K562 (cell line): ENCODE results near the gene PLXNB3. TPM values are rescaled to one million over a fixed set of nuclear protein-coding genes. Genes with fewer than 3 reads are reported as not detected.
A peak's percentile ranks its signal among the peaks of the same experiment; 100 is the strongest.

Experiments used
- ATAC-seq: fragments of 200-7000 bp; cut with Tn5 transposase; 3 replicates; pipeline ENCODE4 v1.9.1; 2020; ENCODE audit warnings: moderate library complexity
- BruUV-seq: library from RNA; stranded (reverse); fragments of 400-500 nt; replicated peaks from 2 replicates; lab custom pipeline; 2021; lab: Mats Ljungman, UMichigan
- CTCF ChIA-PET: fragments of 300-600 bp; formaldehyde crosslinking; extraction: SDS; loops from one replicate; lab custom pipeline; 2021; ENCODE audit warnings: low intra/inter-chr PET ratio; lab: Yijun Ruan, JAX
- POLR2A ChIA-PET: fragments of 300-600, 350-650 bp; sonication (Branson Sonifier 250); formaldehyde crosslinking; extraction: SDS; loops from one replicate; lab custom pipeline; 2021; ENCODE audit warnings: antibody characterized with exemption, inconsistent platforms; lab: Yijun Ruan, JAX
- DNase-seq, 4 experiments: peaks; one replicate each; pipeline versions ENCODE4 v3.0.0 to v3.0.0-alpha.2; 2011 to 2018; ENCODE audit warnings: low spot score in 3 of 4, mixed read lengths in 3 of 4; ENCODE audit errors: extremely low read depth in 1 of 4
- FAIRE-seq: peaks from 2 replicates; lab custom pipeline; 2011; peaks lifted over from hg19 to GRCh38; lab: Jason Lieb, UNC
- H2AFZ ChIP-seq: 2 replicates; pipeline ENCODE4 v1.6.0; 2011; ENCODE audit warnings: low read depth, low read length, control low read depth, inconsistent platforms
- H3K27ac ChIP-seq: fragments of 200-600 bp; 3 replicates; pipeline ENCODE4 v1.8.0; 2011; ENCODE audit warnings: low read depth, mild to moderate bottlenecking, control low read depth, inconsistent platforms, low read length, moderate library complexity, mixed read lengths; ENCODE audit errors: extremely low read depth
- H3K27me3 ChIP-seq, 2 experiments: fragments of 300-600 bp in 1 of 2; 2 replicates in 1 of 2; 3 replicates in 1 of 2; pipeline versions ENCODE4 v1.6.0 to v1.8.0; 2011; ENCODE audit warnings: inconsistent platforms in 2 of 2, low read length in 2 of 2, mild to moderate bottlenecking in 1 of 2, mixed read lengths in 1 of 2, moderate library complexity in 1 of 2; ENCODE audit not compliant: control insufficient read depth in 2 of 2, insufficient read depth in 2 of 2
- H3K36me3 ChIP-seq: fragments of 300-600 bp; 3 replicates; pipeline ENCODE4 v1.8.0; 2011; ENCODE audit warnings: mild to moderate bottlenecking, low read length, inconsistent platforms; ENCODE audit not compliant: control insufficient read depth, insufficient read depth
- H3K4me1 ChIP-seq, 2 experiments: fragments of 200-600 bp in 1 of 2; replicated peaks in 1 of 2; 2 replicates in 1 of 2; 3 replicates in 1 of 2; pipeline versions ENCODE4 v1.5.1 to v1.8.0; 2011; ENCODE audit warnings: inconsistent platforms in 2 of 2, low read length in 2 of 2, mild to moderate bottlenecking in 1 of 2, mixed read lengths in 1 of 2, moderate library complexity in 1 of 2; ENCODE audit not compliant: control insufficient read depth in 2 of 2, insufficient read depth in 2 of 2
- H3K4me2 ChIP-seq: 2 replicates; pipeline ENCODE4 v1.6.1; 2011; ENCODE audit warnings: low read length, control low read depth, inconsistent platforms, mixed read lengths; ENCODE audit not compliant: insufficient read depth
- H3K4me3 ChIP-seq: fragments of 200-600 bp; sonication (generic), shearing (Covaris generic); 2 replicates; pipeline ENCODE4 v1.5.1; 2016; ENCODE audit warnings: control low read depth, inconsistent platforms
- H3K79me2 ChIP-seq: fragments of 200-600 bp; 3 replicates; pipeline ENCODE4 v1.8.0; 2011; ENCODE audit warnings: low read length, inconsistent platforms; ENCODE audit not compliant: control insufficient read depth, insufficient read depth
- H3K9ac ChIP-seq, 2 experiments: 2 replicates each; pipeline versions ENCODE4 v1.6.0 to v1.6.1; 2011; ENCODE audit warnings: low read depth in 2 of 2, low read length in 2 of 2, control low read depth in 1 of 2, inconsistent platforms in 1 of 2, mild to moderate bottlenecking in 1 of 2, mixed read lengths in 1 of 2; ENCODE audit not compliant: insufficient read depth in 1 of 2
- H3K9me1 ChIP-seq: one replicate; pipeline ENCODE4 v1.6.0; 2011; ENCODE audit warnings: inconsistent platforms, mild to moderate bottlenecking, low read length, moderate library complexity; ENCODE audit not compliant: control insufficient read depth, insufficient read depth
- H3K9me3 ChIP-seq: replicated peaks from 2 replicates; pipeline ENCODE4 v1.5.1; 2011; ENCODE audit warnings: low read depth, low read length, inconsistent platforms; ENCODE audit not compliant: control insufficient read depth, insufficient read depth
- H4K20me1 ChIP-seq: replicated peaks from 2 replicates; pipeline ENCODE4 v1.6.1; 2011; ENCODE audit warnings: low read length, inconsistent platforms, mixed read lengths; ENCODE audit not compliant: control insufficient read depth, insufficient read depth
- BRD4 ChIP-seq: fragments of 200-600 bp; sonication (generic); IDR thresholded peaks from 2 replicates; pipeline ENCODE4 v1.6.1; 2017; ENCODE audit warnings: inconsistent platforms
- CAMTA2 ChIP-seq: fragments of 250-450 bp; sonication (Bioruptor Pico); conservative IDR thresholded peaks from 2 replicates; pipeline ENCODE4 v1.5.1; 2022
- CEBPG ChIP-seq, 3 experiments: fragments of 200-800 bp in 1 of 3; sonication (Bioruptor generic) in 1 of 3; sonication (generic) in 1 of 3; formaldehyde crosslinking in 1 of 3; IDR thresholded peaks in 2 of 3; conservative IDR thresholded peaks in 1 of 3; 2 replicates each; pipeline versions ENCODE4 v1.6.1 to v1.8.0; 2016 to 2022; ENCODE audit warnings: missing compliant biosample characterization in 2 of 3, missing genetic modification characterization in 2 of 3, mild to moderate bottlenecking in 1 of 3, missing genetic modification reagents in 1 of 3
- EP300 ChIP-seq: IDR thresholded peaks from 2 replicates; pipeline ENCODE4 v1.6.1; 2012; ENCODE audit warnings: low read length, improper control_type of control experiment
- EWSR1 ChIP-seq: fragments of 450-650 bp; IDR thresholded peaks from 2 replicates; pipeline ENCODE4 v1.6.1; 2018; ENCODE audit warnings: borderline replicate concordance, mild to moderate bottlenecking, low read depth, moderate library complexity; ENCODE audit not compliant: partially characterized antibody
- HOMEZ ChIP-seq: fragments of 250-450 bp; sonication (Bioruptor Pico); IDR thresholded peaks from 2 replicates; pipeline ENCODE4 v1.4.0; 2020; ENCODE audit warnings: mild to moderate bottlenecking, moderate library complexity
- MEIS2 ChIP-seq: fragments of 450-650 bp; IDR thresholded peaks from 2 replicates; pipeline ENCODE4 v1.6.1; 2014; ENCODE audit warnings: mild to moderate bottlenecking; ENCODE audit not compliant: partially characterized antibody
- NELFE ChIP-seq: IDR thresholded peaks from 2 replicates; pipeline ENCODE4 v1.6.1; 2011; ENCODE audit warnings: mild to moderate bottlenecking; ENCODE audit not compliant: insufficient read depth, insufficient read length
- NFIC ChIP-seq: fragments of 450-650 bp; IDR thresholded peaks from 2 replicates; pipeline ENCODE4 v1.6.1; 2017; ENCODE audit warnings: mild to moderate bottlenecking, inconsistent platforms
- OTX1 ChIP-seq: fragments of 450-650 bp; formaldehyde crosslinking; IDR thresholded peaks from 2 replicates; pipeline ENCODE4 v1.4.0; 2022; ENCODE audit warnings: mild to moderate bottlenecking
- ZNF778 ChIP-seq: fragments of 450-650 bp; formaldehyde crosslinking; IDR thresholded peaks from 2 replicates; pipeline ENCODE4 v1.4.0; 2020; ENCODE audit warnings: mild to moderate bottlenecking, moderate library complexity
- WGBS: fragments of 100-300 bp; shearing (Covaris generic); methylation state at CpG from one replicate; pipeline ENCODE4 v1.1.6; 2016; ENCODE audit warnings: low coverage, mixed read lengths; ENCODE audit not compliant: insufficient coverage; ENCODE audit errors: missing lambda C conversion rate; 5-methylcytosine and 5-hydroxymethylcytosine counted together
- in situ Hi-C: fragments of 300-500 bp; cut with MboI; formaldehyde crosslinking; loops from 4 replicates; pipeline ENCODE4 v1.15.0; 2018; ENCODE audit warnings: inconsistent platforms, mixed read lengths
- intact Hi-C: fragments of 100-400 bp; cut with micrococcal nuclease; formaldehyde crosslinking; loops from 2 replicates; pipeline ENCODE4 v1.14.2; 2022
- polyA plus RNA-seq, 8 experiments: library from polyadenylated mRNA; depleted of rRNA in 4 of 8; stranded (reverse) in 5 of 8; unstranded in 3 of 8; fragments of >200 nt; fragmentation: Nextera tagmentation in 2 of 8; fragmentation: Illumina TruSeq in 1 of 8; extraction: Ambion mirVana in 2 of 8; extraction: Trizol in 1 of 8; gene quantifications; 2 replicates each; pipeline versions ENCODE4 v1.2.1 to v1.2.3, GENCODE V29; 2011 to 2014; ENCODE audit warnings: inconsistent platforms in 1 of 8, missing spikeins in 1 of 8
- total RNA-seq, 7 experiments: library from RNA; depleted of rRNA in 6 of 7; stranded (reverse); fragments of >200 nt in 6 of 7; fragmentation: Illumina TruSeq in 2 of 7; extraction: Trizol in 2 of 7; gene quantifications; 2 replicates each; pipeline versions ENCODE4 v1.2.1 to v1.2.3, GENCODE V29; 2011 to 2021; ENCODE audit warnings: low replicate concordance in 1 of 7

Gene PLXNB3
- total and polyA plus RNA-seq, 9 of the 15 experiments (the other 6 are each of a cell fraction or from before 2014, with no cell fraction given), result 0.22 to 2.0 (median 1.4) TPM; not detected in 2

- no peak for FAIRE-seq
- POLR2A ChIA-PET, result interaction anchor here (0.8 kb wide), 1 partner anchor 68 kb away, joined by 3 read pairs; no protein-coding TSS in a partner anchor
Measured at GRCh38 chrX:153733651-153734240, 30.3 kb upstream of the PLXNB3 start.

More at GRCh38 chrX:153733651-153734240, 30.3 kb upstream of the PLXNB3 start:
- Histone ChIP-seq H3K9me1 (no peaks in the 10 kb centered on the region), H3K9me3 (0 out of 2 replicates have a peak, but pooled peaks cover 2% of the 10 kb centered on the region), H3K36me3 (no peaks in the 10 kb centered on the region; the same call in 2 of the 3 replicates), H3K4me3 (no peak overlapping the region), H2AFZ (no peak overlapping the region), H3K27ac (no peak overlapping the region), H4K20me1 (no peaks in the 10 kb centered on the region), H3K4me1 (peaks cover 8 to 39% of the 10 kb centered on the region in 2 experiments; a peak in 4 of 5 replicates), H3K27me3 (no peaks in the 10 kb centered on the region), H3K79me2 (no peaks in the 10 kb centered on the region), H3K4me2 (no peak overlapping the region), H3K9ac (0 out of 4 replicates have a peak overlapping the region, but pooled peaks of 1 of the 2 experiments have one; percentile 7)
- CTCF ChIA-PET, result no interaction called here
- no peak for ATAC-seq
- in situ Hi-C loops (no loop called here), intact Hi-C loops (no loop called here)
- no TSS peak for BruUV-seq
- TF ChIP-seq ZNF778 (CRISPR knock-in tag), result no peak
- no peak for TF ChIP-seq NFIC
- TF ChIP-seq NELFE, result no peak
- TF ChIP-seq EWSR1, result no peak
- TF ChIP-seq BRD4, result no peak
- no peak for TF ChIP-seq OTX1 (CRISPR knock-in tag)
- TF ChIP-seq CAMTA2 (CRISPR knock-in tag), result no peak
- TF ChIP-seq CEBPG (CRISPR knock-in tag; IDR thresholded peaks at IDR 0.05), result no peak
- TF ChIP-seq CEBPG (tag; conservative IDR thresholded peaks at IDR 0.05 in 1 of 2, IDR thresholded peaks at IDR 0.05 in 1 of 2), result no peak
- TF ChIP-seq HOMEZ (CRISPR knock-in tag), result no peak
- no peak for TF ChIP-seq MEIS2
- no peak for TF ChIP-seq EP300
- WGBS, result 76% methylated on average over 9 of the region's 15 CpGs
- DNase-seq, result no peak
